Naive thymus-derived CD4-positive, alpha-beta T cell (primary cell): ENCODE measurements around the gene NOVA2. TPM values are rescaled to one million over a fixed set of nuclear protein-coding genes. Genes with fewer than 3 reads are reported as not detected.

Experiments used
- ATAC-seq: fragments of 150-1000 bp; cut with Tn5 transposase; 2 replicates; pipeline ENCODE4 v1.10.0; 2021; ENCODE audit warnings: mild to moderate bottlenecking, moderate library complexity
- CTCF ChIA-PET: fragments of 350-600 bp; sonication (Branson Sonifier 250); formaldehyde crosslinking; loops from one replicate; lab custom pipeline; 2021; ENCODE audit warnings: antibody characterized with exemption; lab: Charles Lee
- POLR2A ChIA-PET: fragments of 350-600 bp; sonication (Branson Sonifier 250); formaldehyde crosslinking; loops from one replicate; lab custom pipeline; 2021; ENCODE audit warnings: antibody characterized with exemption, inconsistent platforms; lab: Charles Lee
- DNase-seq, 9 donors: peaks; one replicate each; pipeline versions ENCODE4 v3.0.0 to v3.0.0-alpha.2; 2020 to 2022; ENCODE audit warnings: mixed read lengths in 1 of 9
- H3K27ac ChIP-seq: one replicate; pipeline ENCODE4 v1.7.0; 2013; ENCODE audit warnings: mild to moderate bottlenecking, low read depth, low read length, moderate library complexity
- H3K27me3 ChIP-seq, 2 donors: one replicate each; pipeline ENCODE4 v1.7.0; 2013; ENCODE audit warnings: low read length in 2 of 2, mild to moderate bottlenecking in 2 of 2, moderate library complexity in 2 of 2; ENCODE audit not compliant: control insufficient read depth in 2 of 2, insufficient read depth in 2 of 2
- H3K36me3 ChIP-seq, 3 experiments: 1 replicate in 2 of 3; 2 replicates in 1 of 3; pipeline ENCODE4 v1.7.0; 2013; ENCODE audit warnings: low read length in 3 of 3, mild to moderate bottlenecking in 3 of 3, moderate library complexity in 1 of 3; ENCODE audit not compliant: insufficient read depth in 3 of 3, control insufficient read depth in 2 of 3
- H3K4me1 ChIP-seq, 2 donors: one replicate each; pipeline ENCODE4 v1.7.0; 2013; ENCODE audit warnings: low read length in 2 of 2, mild to moderate bottlenecking in 2 of 2, moderate library complexity in 1 of 2; ENCODE audit not compliant: control insufficient read depth in 2 of 2, insufficient read depth in 2 of 2
- H3K4me3 ChIP-seq: 2 replicates; pipeline ENCODE4 v1.7.0; 2013; ENCODE audit warnings: mild to moderate bottlenecking, low read length
- H3K9me3 ChIP-seq, 3 experiments: 1 replicate in 2 of 3; 2 replicates in 1 of 3; pipeline ENCODE4 v1.7.0; 2013; ENCODE audit warnings: low read length in 3 of 3; ENCODE audit not compliant: control insufficient read depth in 2 of 3
- H3K27ac Mint-ChIP-seq, 9 donors: one replicate each; pipeline ENCODE4 v1.8.0; 2020 to 2022; ENCODE audit warnings: mixed read lengths in 9 of 9, mild to moderate bottlenecking in 8 of 9, moderate library complexity in 5 of 9, inconsistent platforms in 2 of 9
- H3K27me3 Mint-ChIP-seq, 5 donors: one replicate each; pipeline ENCODE4 v1.8.0; 2021 to 2022; ENCODE audit warnings: mixed read lengths in 5 of 5, mild to moderate bottlenecking in 1 of 5
- H3K36me3 Mint-ChIP-seq, 5 donors: one replicate each; pipeline ENCODE4 v1.8.0; 2020 to 2022; ENCODE audit warnings: mixed read lengths in 5 of 5, mild to moderate bottlenecking in 3 of 5, inconsistent platforms in 1 of 5
- H3K4me1 Mint-ChIP-seq, 7 donors: one replicate each; pipeline ENCODE4 v1.8.0; 2020 to 2022; ENCODE audit warnings: mixed read lengths in 7 of 7, mild to moderate bottlenecking in 3 of 7, inconsistent platforms in 1 of 7
- H3K4me3 Mint-ChIP-seq, 10 donors: one replicate each; pipeline ENCODE4 v1.8.0; 2020 to 2022; ENCODE audit warnings: mild to moderate bottlenecking in 10 of 10, mixed read lengths in 10 of 10, moderate library complexity in 6 of 10, inconsistent platforms in 2 of 10
- H3K9me3 Mint-ChIP-seq, 11 donors: one replicate each; pipeline ENCODE4 v1.8.0; 2020 to 2022; ENCODE audit warnings: mixed read lengths in 11 of 11, mild to moderate bottlenecking in 4 of 11, inconsistent platforms in 1 of 11, moderate library complexity in 1 of 11
- intact Hi-C, 2 donors: fragments of 100-400 bp; cut with micrococcal nuclease; formaldehyde crosslinking; loops; one replicate each; pipeline ENCODE4 v1.15.1; 2023
- polyA plus RNA-seq, 2 donors: library from polyadenylated mRNA; unstranded; fragments of 300-500 nt; fragmentation: Illumina TruSeq; gene quantifications; one replicate each; pipeline ENCODE4 v1.2.3, GENCODE V29; 2021
- total RNA-seq, 6 experiments: library from RNA in 5 of 6; stranded (reverse) in 5 of 6; gene quantifications; 1 replicate in 5 of 6; 2 replicates in 1 of 6; pipeline ENCODE4 v1.2.3 and lab custom pipeline; 2021 to 2026

The NOVA2 gene
- total and polyA plus RNA-seq, 7 experiments from 2014 or later = 0.19 TPM; not detected in 6

DNA sequence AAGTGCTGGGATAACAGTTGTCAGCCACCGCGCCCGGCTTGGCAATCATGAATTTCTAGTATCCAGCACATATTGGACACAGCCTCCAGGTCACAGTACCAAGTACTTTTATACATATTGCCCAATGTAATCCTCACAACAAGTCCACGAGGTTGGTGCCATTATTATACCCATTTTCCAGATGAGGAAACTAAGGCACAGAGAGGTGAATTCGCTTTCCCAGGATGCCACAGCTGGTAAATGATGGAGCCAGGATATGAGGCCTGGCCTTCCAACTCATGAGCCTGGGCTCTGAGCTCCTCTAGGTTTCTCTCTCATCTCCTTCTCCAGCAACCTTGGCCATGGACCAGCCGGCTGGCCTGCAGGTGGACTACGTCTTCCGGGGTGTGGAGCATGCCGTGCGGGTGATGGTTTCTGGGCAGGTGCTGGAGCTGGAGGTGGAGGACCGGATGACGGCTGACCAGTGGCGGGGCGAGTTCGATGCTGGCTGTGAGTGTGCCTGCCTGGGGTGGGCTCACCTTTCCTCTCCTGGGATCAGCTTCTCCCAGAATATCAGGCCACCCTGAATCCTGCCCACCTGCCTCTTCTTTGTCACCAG lies 29.1 kb upstream of the NOVA2 start:
- Mint-ChIP-seq H3K9me3 (no peaks in the 10 kb centered on the region), H3K27ac (no peak overlapping the region), H3K4me1 (peaks cover 12 to 31% (median 27%) of the 10 kb centered on the region in 7 donors), H3K36me3 (peaks cover 0 to 23% (median 6%) of the 10 kb centered on the region in 5 donors), H3K4me3 (no peak overlapping the region), H3K27me3 (peaks cover 0 to 11% (median 0%) of the 10 kb centered on the region in 5 donors)
- H3K4me1 ChIP-seq = peaks cover 0 to 4% of the 10 kb centered on the region in 2 donors
- ATAC-seq (no peak), DNase-seq (no peak)
- H3K4me3 ChIP-seq = no peak overlapping the region
- POLR2A ChIA-PET = interaction anchor here (0.7 kb wide), 1 partner anchor 100 kb away, joined by 4 read pairs; the partner anchor contains the start of gene MYPOP
- no peak overlapping the region for H3K27ac ChIP-seq
- H3K36me3 ChIP-seq = peaks cover 0 to 22% (median 0%) of the 10 kb centered on the region in 3 experiments
- no peaks in the 10 kb centered on the region for H3K27me3 ChIP-seq
- CTCF ChIA-PET = interaction anchor here (0.6 kb wide), 1 partner anchor 152 kb away, joined by 3 read pairs; no protein-coding TSS in a partner anchor
- intact Hi-C loops = no loop called here
- no peaks in the 10 kb centered on the region for H3K9me3 ChIP-seq

DNA sequence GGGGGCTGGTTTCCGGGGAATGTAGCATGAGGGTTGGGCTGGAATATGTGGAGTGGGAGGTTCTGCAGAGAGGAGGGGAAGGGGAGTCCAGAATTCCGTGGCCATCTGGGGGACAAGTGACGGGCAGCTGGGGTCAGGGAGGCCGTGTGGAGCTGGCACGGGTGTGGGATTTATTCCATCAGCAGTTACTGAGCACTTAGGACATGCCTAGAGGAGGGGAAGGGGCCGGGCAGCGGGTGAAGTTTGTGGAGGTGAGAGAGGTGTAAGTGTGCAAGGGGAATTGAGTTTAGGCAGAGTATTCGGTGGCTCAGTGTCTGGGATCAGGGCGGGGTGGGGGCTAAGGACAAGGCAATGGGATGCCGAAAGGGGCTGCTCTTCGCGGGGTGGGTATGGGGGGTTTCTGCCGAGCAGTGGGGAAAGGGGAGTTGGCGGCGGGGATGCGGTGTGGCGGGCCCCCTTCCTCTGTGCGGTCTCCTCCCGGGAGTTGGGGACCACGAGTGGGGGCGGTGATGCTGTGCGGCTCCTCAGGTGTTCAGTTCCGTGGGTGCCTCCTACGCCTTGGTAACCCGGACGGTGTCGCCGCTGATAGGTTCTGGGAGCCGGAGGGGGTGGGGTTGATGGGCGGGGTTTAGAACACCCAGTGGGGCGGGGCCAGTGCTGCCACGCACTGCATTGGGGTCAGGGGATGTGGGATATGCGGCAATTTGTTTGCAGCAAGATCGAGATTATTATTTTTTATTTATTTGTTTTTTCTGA lies 27.0 kb upstream of the NOVA2 start:
- H3K9me3 Mint-ChIP-seq = no peaks in the 10 kb centered on the region
- Histone ChIP-seq H3K4me3 (peak overlapping the region; percentile 34), H3K27ac (peak overlapping the region; percentile 4), H3K36me3 (peaks cover 0 to 14% (median 0%) of the 10 kb centered on the region in 3 experiments), H3K4me1 (peaks cover 5 to 8% of the 10 kb centered on the region in 2 donors), H3K27me3 (no peaks in the 10 kb centered on the region), H3K9me3 (no peaks in the 10 kb centered on the region)
- peak overlapping the region in 7 of 9 donors; percentile 28 to 87 (median 67) for H3K27ac Mint-ChIP-seq
- peak; percentile 35 to 80 (median 62) for DNase-seq
- H3K27me3 Mint-ChIP-seq = peaks cover 0 to 11% (median 0%) of the 10 kb centered on the region in 5 donors
- H3K4me3 Mint-ChIP-seq = peak overlapping the region; percentile 46 to 87 (median 84)
- ATAC-seq = peak; percentile 99
- peaks cover 0 to 17% (median 10%) of the 10 kb centered on the region in 5 donors for H3K36me3 Mint-ChIP-seq
- ChIA-PET CTCF (no interaction called here), POLR2A (no interaction called here)
- peaks cover 12 to 34% (median 28%) of the 10 kb centered on the region in 7 donors for H3K4me1 Mint-ChIP-seq
- intact Hi-C loops = no loop called here

GRCh38 chr19:45999653-46000121 lies 26.0 kb upstream of the NOVA2 start:
- H3K4me3 Mint-ChIP-seq = peak overlapping the region in 8 of 10 donors; percentile 14 to 87 (median 56)
- Histone ChIP-seq H3K9me3 (no peaks in the 10 kb centered on the region), H3K4me1 (peaks cover 5 to 9% of the 10 kb centered on the region in 2 donors), H3K4me3 (no peak overlapping the region), H3K27ac (no peak overlapping the region), H3K36me3 (peaks cover 0 to 14% (median 0%) of the 10 kb centered on the region in 3 experiments), H3K27me3 (no peaks in the 10 kb centered on the region)
- H3K36me3 Mint-ChIP-seq = peaks cover 0 to 12% (median 6%) of the 10 kb centered on the region in 5 donors
- CTCF ChIA-PET = no interaction called here
- POLR2A ChIA-PET = no interaction called here
- ATAC-seq = no peak
- H3K27ac Mint-ChIP-seq = peak overlapping the region in 6 of 9 donors; percentile 30 to 70 (median 56)
- peaks cover 12 to 34% (median 28%) of the 10 kb centered on the region in 7 donors for H3K4me1 Mint-ChIP-seq
- intact Hi-C loops = loop anchor here (5.0 to 10.0 kb wide), 5 partner anchors 205 to 1345 kb away; partner anchors contain the start of genes CCDC9 (in 1 of the 2), DHX34 (in 1 of the 2), DMWD (in 1 of the 2) and POLR1G (in 1 of the 2)
- DNase-seq = no peak
- peaks cover 0 to 11% (median 0%) of the 10 kb centered on the region in 5 donors for H3K27me3 Mint-ChIP-seq
- H3K9me3 Mint-ChIP-seq = no peaks in the 10 kb centered on the region

- H3K9me3 Mint-ChIP-seq = no peaks in the 10 kb centered on the region
- peaks cover 0 to 12% (median 6%) of the 10 kb centered on the region in 5 donors for H3K36me3 Mint-ChIP-seq
- no peaks in the 10 kb centered on the region for H3K9me3 ChIP-seq
- no peaks in the 10 kb centered on the region for H3K27me3 ChIP-seq
- peak overlapping the region in 3 of 10 donors; percentile 2 to 85 (median 25) for H3K4me3 Mint-ChIP-seq
- peaks cover 0 to 14% (median 0%) of the 10 kb centered on the region in 3 experiments for H3K36me3 ChIP-seq
- peaks cover 12 to 34% (median 28%) of the 10 kb centered on the region in 7 donors for H3K4me1 Mint-ChIP-seq
- DNase-seq (no peak), ATAC-seq (no peak)
- ChIA-PET CTCF (interaction anchor here (0.6 kb wide), 1 partner anchor 1035 kb away, joined by 5 read pairs; no protein-coding TSS in a partner anchor), POLR2A (no interaction called here)
- peaks cover 5 to 9% of the 10 kb centered on the region in 2 donors for H3K4me1 ChIP-seq
- H3K4me3 ChIP-seq = no peak overlapping the region
- peak overlapping the region in 4 of 9 donors; percentile 30 to 88 (median 53) for H3K27ac Mint-ChIP-seq
- no peak overlapping the region for H3K27ac ChIP-seq
- peaks cover 0 to 11% (median 0%) of the 10 kb centered on the region in 5 donors for H3K27me3 Mint-ChIP-seq
- intact Hi-C loops = loop anchor here (5.0 to 10.0 kb wide), 5 partner anchors 204 to 1346 kb away; partner anchors contain the start of genes CCDC9 (in 1 of the 2), DHX34 (in 1 of the 2), DMWD (in 1 of the 2) and POLR1G (in 1 of the 2)
Measured at GRCh38 chr19:45998834-45999233, 25.2 kb upstream of the NOVA2 start.

GRCh38 chr19:45996933-45997332 lies 23.3 kb upstream of the NOVA2 start:
- H3K9me3 Mint-ChIP-seq = no peaks in the 10 kb centered on the region
- Histone ChIP-seq H3K4me3 (no peak overlapping the region), H3K27ac (no peak overlapping the region), H3K4me1 (peaks cover 5 to 9% of the 10 kb centered on the region in 2 donors), H3K36me3 (peaks cover 0 to 6% (median 0%) of the 10 kb centered on the region in 3 experiments), H3K9me3 (no peaks in the 10 kb centered on the region), H3K27me3 (no peaks in the 10 kb centered on the region)
- CTCF ChIA-PET = interaction anchor here (0.6 to 0.9 kb wide), 2 partner anchors 12 to 138 kb away, joined by 3 to 5 read pairs; no protein-coding TSS in a partner anchor
- DNase-seq = no peak
- H3K36me3 Mint-ChIP-seq = peaks cover 0 to 8% (median 6%) of the 10 kb centered on the region in 5 donors
- H3K27me3 Mint-ChIP-seq = peaks cover 0 to 11% (median 0%) of the 10 kb centered on the region in 5 donors
- H3K4me1 Mint-ChIP-seq = peaks cover 12 to 34% (median 28%) of the 10 kb centered on the region in 7 donors
- POLR2A ChIA-PET = no interaction called here
- intact Hi-C loops = loop anchor here (5.0 to 10.0 kb wide), 5 partner anchors 202 to 1348 kb away; partner anchors contain the start of genes CCDC9 (in 1 of the 2), DHX34 (in 1 of the 2), DMWD (in 1 of the 2) and POLR1G (in 1 of the 2)
- H3K4me3 Mint-ChIP-seq = peak overlapping the region in 2 of 10 donors; percentile 55 to 60
- H3K27ac Mint-ChIP-seq = peak overlapping the region in 6 of 9 donors; percentile 0 to 89 (median 39)
- ATAC-seq = no peak
